Uterus (tissue), 2 donors: Measurements from ENCODE around the gene TTC3.

Source experiments
- CTCF ChIP-seq, 4 experiments: fragments of 200-600 bp in 2 of 4; fragments of 450-650 bp in 2 of 4; sonication (generic) in 2 of 4; IDR thresholded peaks; one replicate each; pipeline ENCODE4 v1.5.1; 2016 to 2019; ENCODE audit warnings: antibody characterized with exemption in 4 of 4, mild to moderate bottlenecking in 2 of 4, moderate library complexity in 1 of 4
- POLR2A ChIP-seq, 2 donors: fragments of 450-650 bp; IDR thresholded peaks; one replicate each; pipeline ENCODE4 v1.6.1; 2016; ENCODE audit warnings: antibody characterized with exemption in 2 of 2, mild to moderate bottlenecking in 1 of 2, moderate library complexity in 1 of 2

GRCh38 chr21:37172646-37173045, 99.6 kb downstream of the TTC3 start:
- TF ChIP-seq CTCF (IDR thresholded peaks at IDR 0.05) (no peak), POLR2A (IDR thresholded peaks at IDR 0.05) (no peak)
